HepG2 (cell line): ENCODE data around the gene CADPS. TPM values are rescaled to one million over a fixed set of nuclear protein-coding genes. Genes with fewer than 3 reads are reported as not detected.

ENCODE experiments used
- ATAC-seq: fragments of 200-7000 bp; cut with Tn5 transposase; 3 replicates; pipeline ENCODE4 v1.9.1; 2020; ENCODE audit warnings: mild to moderate bottlenecking, moderate library complexity
- BruUV-seq: library from RNA; stranded (reverse); fragments of 400-500 nt; replicated peaks from 2 replicates; lab custom pipeline; 2021; lab: Mats Ljungman, UMichigan
- CTCF ChIA-PET: fragments of 300-600 bp; formaldehyde crosslinking; extraction: SDS; loops from one replicate; lab custom pipeline; 2021; ENCODE audit warnings: low total read pairs, inconsistent platforms, low intra/inter-chr PET ratio; lab: Yijun Ruan, JAX
- POLR2A ChIA-PET: fragments of 350-600 bp; sonication (Branson Sonifier 250); formaldehyde crosslinking; loops from one replicate; lab custom pipeline; 2020; ENCODE audit warnings: antibody characterized with exemption, inconsistent platforms; lab: Yijun Ruan, JAX
- DNase-seq: peaks from one replicate; pipeline ENCODE4 v3.0.0-alpha.2; 2015; ENCODE audit warnings: low spot score
- FAIRE-seq: peaks from 3 replicates; lab custom pipeline; 2011; peaks lifted over from hg19 to GRCh38; lab: Jason Lieb, UNC
- H2AFZ ChIP-seq: one replicate; pipeline ENCODE4 v1.6.1; 2011; ENCODE audit warnings: low read length, inconsistent platforms
- H3K27ac ChIP-seq: fragments of 300-600 bp; 3 replicates; pipeline ENCODE4 v1.8.0; 2011; ENCODE audit warnings: mixed run types, mild to moderate bottlenecking, mixed read lengths, low read length, inconsistent platforms; ENCODE audit not compliant: insufficient read depth; ENCODE audit errors: extremely low read length
- H3K27me3 ChIP-seq, 2 experiments: fragments of 200-600 bp in 1 of 2; 2 replicates in 1 of 2; 3 replicates in 1 of 2; pipeline versions ENCODE4 v1.6.0 to v1.8.0; 2011; ENCODE audit warnings: low read length in 2 of 2, mild to moderate bottlenecking in 2 of 2, moderate library complexity in 2 of 2, inconsistent platforms in 1 of 2; ENCODE audit not compliant: insufficient read depth in 2 of 2, control insufficient read depth in 1 of 2
- H3K36me3 ChIP-seq, 2 experiments: fragments of 200-600 bp in 1 of 2; replicated peaks in 1 of 2; 2 replicates in 1 of 2; 3 replicates in 1 of 2; pipeline versions ENCODE4 v1.5.1 to v1.8.0; 2011; ENCODE audit warnings: low read length in 2 of 2, inconsistent platforms in 1 of 2; ENCODE audit not compliant: insufficient read depth in 2 of 2, control insufficient read depth in 1 of 2
- H3K4me1 ChIP-seq: 2 replicates; pipeline ENCODE4 v1.5.1; 2012; ENCODE audit warnings: low read length, inconsistent platforms; ENCODE audit not compliant: insufficient read depth
- H3K4me2 ChIP-seq: 2 replicates; pipeline ENCODE4 v1.6.0; 2011; ENCODE audit warnings: low read depth, low read length, inconsistent platforms
- H3K4me3 ChIP-seq, 3 experiments: fragments of 200-600 bp in 1 of 3; sonication (generic), shearing (Covaris generic) in 1 of 3; replicated peaks in 1 of 3; 2 replicates each; pipeline ENCODE4 v1.5.1; 2011 to 2016; ENCODE audit warnings: low read length in 3 of 3, inconsistent platforms in 2 of 3, low read depth in 2 of 3, mild to moderate bottlenecking in 2 of 3, control low read depth in 1 of 3, mixed read lengths in 1 of 3; ENCODE audit not compliant: insufficient read depth in 1 of 3
- H3K79me2 ChIP-seq: one replicate; pipeline ENCODE4 v1.6.1; 2011; ENCODE audit warnings: low read length, inconsistent platforms; ENCODE audit not compliant: insufficient read depth
- H3K9ac ChIP-seq: 2 replicates; pipeline ENCODE4 v1.6.0; 2011; ENCODE audit warnings: mild to moderate bottlenecking, low read depth, low read length, inconsistent platforms; ENCODE audit not compliant: insufficient read depth
- H3K9me3 ChIP-seq: 2 replicates; pipeline ENCODE4 v1.5.1; 2012; ENCODE audit warnings: mild to moderate bottlenecking, low read length
- H4K20me1 ChIP-seq: 2 replicates; pipeline ENCODE4 v1.6.0; 2011; ENCODE audit warnings: inconsistent platforms, mild to moderate bottlenecking, low read length, moderate library complexity; ENCODE audit not compliant: insufficient read depth
- CBX2 ChIP-seq, 2 experiments: fragments of 200-600 bp in 1 of 2; sonication (generic); formaldehyde crosslinking in 1 of 2; IDR thresholded peaks; 2 replicates each; pipeline versions ENCODE4 v1.7.0 to v1.8.1; 2018 to 2022; ENCODE audit warnings: low read depth in 2 of 2, low read length in 1 of 2, mild to moderate bottlenecking in 1 of 2, missing genetic modification reagents in 1 of 2
- DPF2 ChIP-seq: sonication (generic); formaldehyde crosslinking; IDR thresholded peaks from 2 replicates; pipeline ENCODE4 v1.4.0; 2020; ENCODE audit warnings: mild to moderate bottlenecking, low read depth, missing genetic modification reagents, borderline replicate concordance
- NPAS2 ChIP-seq: sonication (generic); formaldehyde crosslinking; IDR thresholded peaks from 2 replicates; pipeline ENCODE4 v1.8.0; 2022; ENCODE audit warnings: mild to moderate bottlenecking, missing genetic modification reagents, borderline replicate concordance
- RBAK ChIP-seq: sonication (generic); formaldehyde crosslinking; IDR thresholded peaks from 2 replicates; pipeline ENCODE4 v1.5.1; 2020; ENCODE audit warnings: mild to moderate bottlenecking, missing genetic modification reagents
- SKI ChIP-seq: fragments of 450-650 bp; IDR thresholded peaks from one replicate; pipeline ENCODE4 v1.6.1; 2018; ENCODE audit warnings: mild to moderate bottlenecking; ENCODE audit not compliant: partially characterized antibody
- ZNF234 ChIP-seq: sonication (generic); formaldehyde crosslinking; conservative IDR thresholded peaks from 2 replicates; pipeline ENCODE4 v1.5.1; 2020; ENCODE audit warnings: mild to moderate bottlenecking, missing genetic modification reagents
- ZNF235 ChIP-seq: sonication (generic); formaldehyde crosslinking; IDR thresholded peaks from 2 replicates; pipeline ENCODE4 v1.8.1; 2023; ENCODE audit warnings: mild to moderate bottlenecking, missing genetic modification reagents, borderline replicate concordance
- ZNF274 ChIP-seq: sonication (generic); formaldehyde crosslinking; IDR thresholded peaks from 2 replicates; pipeline ENCODE4 v1.5.1; 2020; ENCODE audit warnings: mild to moderate bottlenecking, missing genetic modification reagents
- ZNF337 ChIP-seq: sonication (generic); formaldehyde crosslinking; IDR thresholded peaks from 2 replicates; pipeline ENCODE4 v1.5.1; 2020; ENCODE audit warnings: missing genetic modification reagents, low read depth, mild to moderate bottlenecking, borderline replicate concordance
- ZNF556 ChIP-seq: sonication (generic); formaldehyde crosslinking; IDR thresholded peaks from 2 replicates; pipeline ENCODE4 v1.4.0; 2020; ENCODE audit warnings: mild to moderate bottlenecking, missing genetic modification reagents, borderline replicate concordance
- ZNF746 ChIP-seq: sonication (generic); formaldehyde crosslinking; IDR thresholded peaks from 2 replicates; pipeline ENCODE4 v1.8.0; 2022; ENCODE audit warnings: mild to moderate bottlenecking, missing genetic modification reagents
- WGBS: methylation state at CpG from one replicate; pipeline ENCODE4 v1.1.6; 2017; ENCODE audit warnings: low lambda C conversion rate; 5-methylcytosine and 5-hydroxymethylcytosine counted together
- in situ Hi-C: cut with HindIII; loops from 2 replicates; pipeline ENCODE4 v1.10.0; 2017; ENCODE audit warnings: low pct_unique_long_range_greater_than_20kb; ENCODE audit not compliant: extremely low pct_ligation_motif_present
- intact Hi-C: fragments of 100-400 bp; cut with micrococcal nuclease; formaldehyde crosslinking; loops from one replicate; pipeline ENCODE4 v1.10.0; 2022; ENCODE audit not compliant: unreplicated experiment
- polyA plus RNA-seq, 8 experiments: library from polyadenylated mRNA; depleted of rRNA in 3 of 8; stranded (reverse) in 7 of 8; unstranded in 1 of 8; fragments of >200 nt; fragmentation: Illumina TruSeq in 4 of 8; extraction: Trizol in 4 of 8; gene quantifications; 2 replicates each; pipeline versions ENCODE4 v1.2.1 to v1.2.3, GENCODE V29; 2011 to 2016; ENCODE audit warnings: low read depth in 4 of 8, missing spikeins in 1 of 8, mixed read lengths in 1 of 8; ENCODE audit not compliant: insufficient read depth in 1 of 8
- total RNA-seq, 5 experiments: library from RNA; depleted of rRNA; stranded (reverse); fragments of >200 nt; fragmentation: Illumina TruSeq; extraction: Trizol; gene quantifications; 2 replicates each; pipeline ENCODE4 v1.2.3, GENCODE V29; 2016; ENCODE audit warnings: low read depth in 1 of 5
- TF ChIP-seq, protein P1 (sequence below): sonication (generic); formaldehyde crosslinking; IDR thresholded peaks from 2 replicates; pipeline ENCODE4 v1.4.0; 2020; ENCODE audit warnings: missing genetic modification reagents, low read depth, mild to moderate bottlenecking, borderline replicate concordance
- TF ChIP-seq, protein P2 (sequence below): sonication (generic); formaldehyde crosslinking; IDR thresholded peaks from 2 replicates; pipeline ENCODE4 v1.5.0; 2020; ENCODE audit warnings: mild to moderate bottlenecking, missing genetic modification reagents, borderline replicate concordance

CADPS gene
- total and polyA plus RNA-seq, 2 of the 13 experiments (the other 11 are each of a cell fraction or from before 2014, with no cell fraction given): not detected

DNA sequence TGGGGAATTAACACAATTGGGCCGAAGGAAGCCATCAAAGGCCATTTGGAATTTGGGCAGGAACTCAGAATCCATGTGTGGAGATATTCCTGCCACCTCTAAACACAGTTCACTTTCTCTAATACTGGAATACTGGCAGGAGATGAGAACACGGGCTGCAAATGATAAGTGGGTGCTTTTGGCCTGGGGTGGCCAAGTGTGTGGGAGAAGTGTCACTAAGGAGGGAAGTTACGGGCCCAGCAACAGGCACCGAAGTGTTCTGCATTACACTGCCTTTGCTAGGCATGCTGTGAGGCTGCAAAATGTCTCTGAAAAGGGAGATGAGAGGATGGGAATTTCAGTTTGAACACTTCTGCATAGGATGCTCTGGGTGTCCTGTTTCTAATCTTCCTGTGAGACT is 412.4 kb downstream of the CADPS start (continued):
- TF ChIP-seq ZNF556 (CRISPR knock-in tag): no peak

DNA sequence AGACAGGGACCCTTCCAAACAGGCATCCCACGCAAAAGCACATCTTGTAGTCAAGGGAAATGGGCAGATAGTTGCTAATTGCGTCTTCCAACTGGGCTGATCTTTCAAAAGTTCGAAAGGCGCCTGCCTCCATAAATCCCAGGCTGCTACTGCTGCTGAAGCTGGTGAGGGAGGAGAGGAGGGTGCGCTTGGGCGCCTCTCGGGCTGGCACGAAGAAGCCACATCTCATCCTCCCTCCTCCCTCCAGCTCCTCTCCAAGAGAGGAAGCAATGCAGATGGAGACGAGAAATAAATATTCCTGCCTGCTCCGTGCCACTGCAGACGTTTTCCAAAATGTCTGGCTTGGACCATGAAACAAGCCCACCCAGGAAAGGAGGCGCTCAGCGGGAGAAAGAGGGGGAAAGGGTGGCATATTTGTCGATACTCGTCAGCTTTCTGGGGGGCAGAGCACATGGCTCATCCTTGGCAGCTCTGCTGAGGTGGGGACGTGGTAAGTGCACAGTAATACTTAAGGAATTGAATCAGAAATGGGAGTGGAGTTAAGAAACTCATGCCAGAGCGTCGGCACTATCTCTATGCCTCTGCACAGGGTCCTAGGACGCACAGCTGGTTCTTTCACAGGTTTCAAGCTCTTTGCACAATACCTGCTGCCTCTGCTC is 413.0 kb downstream of the CADPS start:
- H3K4me3 ChIP-seq: no peak overlapping the region
- ATAC-seq (no peak), DNase-seq (no peak), FAIRE-seq (no peak)
- no peak overlapping the region for H3K9ac ChIP-seq
- BruUV-seq: no TSS peak
- peaks cover 0 to 15% of the 10 kb centered on the region in 2 experiments; a peak in 2 of 5 replicates for H3K27me3 ChIP-seq
- H3K4me2 ChIP-seq: no peak overlapping the region
- WGBS: 2% methylated on average over 9 of the region's 19 CpGs
- no peak overlapping the region for H3K27ac ChIP-seq
- H3K4me1 ChIP-seq: no peaks in the 10 kb centered on the region
- CTCF ChIA-PET: no interaction called here
- no peaks in the 10 kb centered on the region for H4K20me1 ChIP-seq
- no peaks in the 10 kb centered on the region for H3K79me2 ChIP-seq
- intact Hi-C loops (no loop called here), in situ Hi-C loops (no loop called here)
- H3K9me3 ChIP-seq: no peaks in the 10 kb centered on the region
- POLR2A ChIA-PET: no interaction called here
- H2AFZ ChIP-seq: no peak overlapping the region
- H3K36me3 ChIP-seq: no peaks in the 10 kb centered on the region
- TF ChIP-seq ZNF274 (CRISPR knock-in tag): no peak
- TF ChIP-seq ZNF234 (CRISPR knock-in tag): no peak
- TF ChIP-seq ZNF235 (CRISPR knock-in tag): no peak
- no peak for TF ChIP-seq RBAK (CRISPR knock-in tag)
- TF ChIP-seq SKI: no peak
- TF ChIP-seq ZNF746 (CRISPR knock-in tag): no peak
- TF ChIP-seq, protein P1, sequence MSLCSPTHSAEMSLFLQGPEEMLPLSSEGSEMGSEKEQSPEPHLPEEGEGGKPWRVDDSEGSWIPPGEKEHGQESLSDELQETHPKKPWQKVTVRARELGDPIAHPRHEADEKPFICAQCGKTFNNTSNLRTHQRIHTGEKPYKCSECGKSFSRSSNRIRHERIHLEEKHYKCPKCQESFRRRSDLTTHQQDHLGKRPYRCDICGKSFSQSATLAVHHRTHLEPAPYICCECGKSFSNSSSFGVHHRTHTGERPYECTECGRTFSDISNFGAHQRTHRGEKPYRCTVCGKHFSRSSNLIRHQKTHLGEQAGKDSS (CRISPR knock-in tag): no peak
- no peak for TF ChIP-seq DPF2 (CRISPR knock-in tag)
- TF ChIP-seq CBX2 (IDR thresholded peaks at IDR 0.05; ENCODE audit: low read depth, low read length): no peak
- no peak for TF ChIP-seq CBX2 (CRISPR knock-in tag; IDR thresholded peaks at IDR 0.05; ENCODE audit: low read depth)
- no peak for TF ChIP-seq ZNF337 (CRISPR knock-in tag)
- no peak for TF ChIP-seq NPAS2
- TF ChIP-seq, protein P2, sequence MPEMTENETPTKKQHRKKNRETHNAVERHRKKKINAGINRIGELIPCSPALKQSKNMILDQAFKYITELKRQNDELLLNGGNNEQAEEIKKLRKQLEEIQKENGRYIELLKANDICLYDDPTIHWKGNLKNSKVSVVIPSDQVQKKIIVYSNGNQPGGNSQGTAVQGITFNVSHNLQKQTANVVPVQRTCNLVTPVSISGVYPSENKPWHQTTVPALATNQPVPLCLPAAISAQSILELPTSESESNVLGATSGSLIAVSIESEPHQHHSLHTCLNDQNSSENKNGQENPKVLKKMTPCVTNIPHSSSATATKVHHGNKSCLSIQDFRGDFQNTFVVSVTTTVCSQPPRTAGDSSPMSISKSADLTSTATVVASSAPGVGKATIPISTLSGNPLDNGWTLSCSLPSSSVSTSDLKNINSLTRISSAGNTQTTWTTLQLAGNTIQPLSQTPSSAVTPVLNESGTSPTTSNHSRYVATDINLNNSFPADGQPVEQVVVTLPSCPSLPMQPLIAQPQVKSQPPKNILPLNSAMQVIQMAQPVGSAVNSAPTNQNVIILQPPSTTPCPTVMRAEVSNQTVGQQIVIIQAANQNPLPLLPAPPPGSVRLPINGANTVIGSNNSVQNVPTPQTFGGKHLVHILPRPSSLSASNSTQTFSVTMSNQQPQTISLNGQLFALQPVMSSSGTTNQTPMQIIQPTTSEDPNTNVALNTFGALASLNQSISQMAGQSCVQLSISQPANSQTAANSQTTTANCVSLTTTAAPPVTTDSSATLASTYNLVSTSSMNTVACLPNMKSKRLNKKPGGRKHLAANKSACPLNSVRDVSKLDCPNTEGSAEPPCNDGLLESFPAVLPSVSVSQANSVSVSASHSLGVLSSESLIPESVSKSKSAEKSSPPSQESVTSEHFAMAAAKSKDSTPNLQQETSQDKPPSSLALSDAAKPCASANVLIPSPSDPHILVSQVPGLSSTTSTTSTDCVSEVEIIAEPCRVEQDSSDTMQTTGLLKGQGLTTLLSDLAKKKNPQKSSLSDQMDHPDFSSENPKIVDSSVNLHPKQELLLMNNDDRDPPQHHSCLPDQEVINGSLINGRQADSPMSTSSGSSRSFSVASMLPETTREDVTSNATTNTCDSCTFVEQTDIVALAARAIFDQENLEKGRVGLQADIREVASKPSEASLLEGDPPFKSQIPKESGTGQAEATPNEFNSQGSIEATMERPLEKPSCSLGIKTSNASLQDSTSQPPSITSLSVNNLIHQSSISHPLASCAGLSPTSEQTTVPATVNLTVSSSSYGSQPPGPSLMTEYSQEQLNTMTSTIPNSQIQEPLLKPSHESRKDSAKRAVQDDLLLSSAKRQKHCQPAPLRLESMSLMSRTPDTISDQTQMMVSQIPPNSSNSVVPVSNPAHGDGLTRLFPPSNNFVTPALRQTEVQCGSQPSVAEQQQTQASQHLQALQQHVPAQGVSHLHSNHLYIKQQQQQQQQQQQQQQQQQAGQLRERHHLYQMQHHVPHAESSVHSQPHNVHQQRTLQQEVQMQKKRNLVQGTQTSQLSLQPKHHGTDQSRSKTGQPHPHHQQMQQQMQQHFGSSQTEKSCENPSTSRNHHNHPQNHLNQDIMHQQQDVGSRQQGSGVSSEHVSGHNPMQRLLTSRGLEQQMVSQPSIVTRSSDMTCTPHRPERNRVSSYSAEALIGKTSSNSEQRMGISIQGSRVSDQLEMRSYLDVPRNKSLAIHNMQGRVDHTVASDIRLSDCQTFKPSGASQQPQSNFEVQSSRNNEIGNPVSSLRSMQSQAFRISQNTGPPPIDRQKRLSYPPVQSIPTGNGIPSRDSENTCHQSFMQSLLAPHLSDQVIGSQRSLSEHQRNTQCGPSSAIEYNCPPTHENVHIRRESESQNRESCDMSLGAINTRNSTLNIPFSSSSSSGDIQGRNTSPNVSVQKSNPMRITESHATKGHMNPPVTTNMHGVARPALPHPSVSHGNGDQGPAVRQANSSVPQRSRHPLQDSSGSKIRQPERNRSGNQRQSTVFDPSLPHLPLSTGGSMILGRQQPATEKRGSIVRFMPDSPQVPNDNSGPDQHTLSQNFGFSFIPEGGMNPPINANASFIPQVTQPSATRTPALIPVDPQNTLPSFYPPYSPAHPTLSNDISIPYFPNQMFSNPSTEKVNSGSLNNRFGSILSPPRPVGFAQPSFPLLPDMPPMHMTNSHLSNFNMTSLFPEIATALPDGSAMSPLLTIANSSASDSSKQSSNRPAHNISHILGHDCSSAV: no peak
